ENCODE measurements around the gene FBXW12.

- TF ChIP-seq EZH2phosphoT487 (IDR thresholded peaks at IDR 0.05; ENCODE audit: insufficient read depth, low read depth) (no peak), EZH2 (IDR thresholded peaks at IDR 0.05; ENCODE audit: insufficient read depth, poor library complexity, severe bottlenecking) (no peak)
Observed at GRCh38 chr3:48387634-48388033, 15.6 kb downstream of the FBXW12 start.
